NCI-H2081 treated with DMSO at 0.1 percent for 48 hours (cell line): ENCODE data around the gene EIF3J.

Experiments used
- DNase-seq: peaks from one replicate; lab custom pipeline; 2025; lab: John Stamatoyannopoulos, UW

The EIF3J gene

DNA sequence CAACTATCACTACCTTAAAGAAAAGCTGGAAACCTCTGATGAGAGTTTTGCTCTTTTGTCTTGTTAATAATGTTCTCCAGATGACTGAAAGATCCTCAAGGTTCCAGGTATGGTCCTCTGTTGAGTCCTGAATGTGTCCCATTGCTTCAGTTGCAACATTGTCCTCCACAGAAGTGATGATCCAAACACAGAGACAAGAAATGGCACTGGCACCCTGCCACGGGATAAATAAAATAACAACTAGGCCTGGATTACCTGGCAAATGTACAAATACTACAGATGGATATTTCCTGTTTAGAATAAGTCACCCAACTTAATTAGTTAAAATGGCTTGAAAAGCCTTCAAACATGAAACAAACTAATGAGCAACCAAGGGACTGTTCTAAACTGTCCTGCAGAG lies 58.3 kb downstream of the EIF3J start:
- DNase-seq = no peak

- no peak for DNase-seq
Observed at GRCh38 chr15:44595656-44596510, 58.9 kb downstream of the EIF3J start.

DNA sequence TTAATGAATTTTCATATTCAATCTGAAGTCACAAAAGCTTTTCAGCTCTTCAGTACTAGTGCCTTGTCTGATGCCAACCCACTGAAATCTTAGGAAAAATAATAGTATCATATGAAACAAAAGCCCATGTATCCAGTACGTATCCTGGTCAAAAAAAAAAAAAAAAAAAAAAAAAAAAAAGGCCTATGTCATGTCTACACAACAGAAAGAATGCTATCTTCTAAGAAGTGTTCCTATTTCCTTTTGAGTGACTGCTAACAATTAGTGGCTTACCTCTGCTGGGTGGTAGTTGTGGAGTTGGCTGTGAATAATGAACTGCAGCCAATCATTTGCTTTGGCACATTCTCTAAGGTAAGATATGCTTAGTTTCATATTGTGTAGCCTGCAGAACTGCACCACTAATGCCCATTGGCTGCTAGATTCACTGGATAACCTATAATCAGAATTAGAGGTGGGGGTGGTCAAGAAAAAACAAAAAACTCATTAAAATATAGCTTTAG lies 59.6 kb downstream of the EIF3J start:
- no peak for DNase-seq

- no peak for DNase-seq
Observed at GRCh38 chr15:44598066-44598465, 61.1 kb downstream of the EIF3J start.

DNA sequence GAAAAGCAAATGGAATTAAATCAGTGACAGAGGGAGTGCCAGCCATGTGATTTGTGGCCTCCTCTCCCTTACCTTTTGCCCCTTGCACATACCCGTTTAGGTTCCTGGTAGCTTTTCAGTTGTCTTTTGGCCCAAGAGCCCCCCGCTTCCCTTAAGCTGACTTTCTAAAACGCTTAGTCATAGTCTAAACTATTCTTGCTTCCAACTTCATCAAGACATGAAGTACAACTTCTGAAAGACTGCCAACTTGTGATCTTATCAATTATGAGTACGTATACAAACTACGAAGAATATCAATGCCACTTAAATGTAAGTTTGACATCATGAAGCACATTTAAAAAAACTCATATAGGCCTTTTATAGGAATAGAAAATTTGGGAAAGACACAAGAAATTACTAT lies 61.9 kb downstream of the EIF3J start:
- no peak for DNase-seq

DNA sequence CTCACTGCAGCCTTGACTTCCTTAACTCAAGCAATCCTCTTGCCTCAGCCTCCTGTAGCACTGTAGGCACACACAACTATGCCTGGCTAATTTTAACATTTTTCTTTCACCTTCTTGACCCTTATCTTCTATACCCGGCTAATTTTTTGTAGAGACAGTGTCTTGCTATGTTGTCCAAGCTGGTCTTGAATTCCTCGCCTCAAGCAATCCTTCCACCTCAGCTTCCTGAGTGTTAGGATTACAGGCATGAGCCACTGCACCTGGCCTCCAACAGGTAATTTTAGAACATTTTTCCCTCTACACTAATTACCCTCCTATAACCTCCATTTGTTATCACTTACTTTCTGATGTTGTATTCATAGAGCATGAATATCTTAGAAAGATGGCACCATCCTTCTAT lies 66.2 kb downstream of the EIF3J start:
- DNase-seq = no peak

GRCh38 chr15:44606740-44607139 lies 69.8 kb downstream of the EIF3J start:
- no peak for DNase-seq
